NCI-H2107 (cell line): ENCODE measurements around the gene EMP3.

Source experiments
- DNase-seq: peaks from one replicate; lab custom pipeline; 2025; lab: John Stamatoyannopoulos, UW

EMP3 gene

DNA sequence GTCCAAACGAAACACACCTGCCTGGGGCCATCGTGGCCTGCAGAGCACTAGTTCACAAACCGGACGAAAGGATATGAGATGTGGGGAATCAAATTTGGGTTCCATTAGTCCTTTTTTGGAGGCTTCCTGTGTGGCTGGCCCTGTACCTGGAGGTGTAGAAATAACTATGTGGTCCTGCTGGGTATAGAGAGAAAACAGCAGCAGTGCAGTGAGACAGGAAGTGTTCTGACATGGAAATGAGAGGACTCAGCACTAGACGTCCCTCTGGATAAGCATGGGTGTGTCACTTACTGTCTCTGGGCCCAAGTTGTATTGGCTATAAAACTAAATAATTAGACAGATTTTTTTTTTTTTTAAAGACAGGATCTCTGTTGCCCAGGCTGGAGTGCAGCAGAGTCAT lies 53.7 kb downstream of the EMP3 start:
- no peak for DNase-seq
